HUDEP-2 (cell line): Measurements from ENCODE around the gene CDCA4.
"Not testable (repeated sequence)": the region's sequence is repeated elsewhere in the genome, so short reads cannot be mapped to it uniquely, and the experiment has no call there.

ENCODE experiments used
- DNase-seq, 76 experiments: peaks; one replicate each; lab custom pipeline; 2025; ENCODE audit not compliant: unreplicated experiment in 76 of 76; lab: John Stamatoyannopoulos, UW

Gene CDCA4

GRCh38 chr14:105020815-105021655 is at the start of gene CDCA4:
Gene CDCA4 (minus strand): TSS chr14:105021083. CDS start chr14:105011929, 9,154 bp downstream.
- DNase-seq: peak in 74 of 76 experiments; percentile 23 to 100 (median 95)

- no peak for DNase-seq
Observed at GRCh38 chr14:105069871-105070759, 49.2 kb upstream of the CDCA4 start.

- no peak for DNase-seq
Observed at GRCh38 chr14:105069522-105069870, 48.6 kb upstream of the CDCA4 start.

- DNase-seq: no peak
Observed at GRCh38 chr14:105068818-105069217, 47.9 kb upstream of the CDCA4 start.

- DNase-seq: no peak
Observed at GRCh38 chr14:105067969-105068301, 47.1 kb upstream of the CDCA4 start.

GRCh38 chr14:105067140-105067968 is 46.5 kb upstream of the CDCA4 start:
- DNase-seq: no peak

- no peak for DNase-seq
Observed at GRCh38 chr14:105066240-105067071, 45.6 kb upstream of the CDCA4 start.

GRCh38 chr14:105065280-105066228 is 44.7 kb upstream of the CDCA4 start, which contains the start of gene GPR132:
Gene GPR132 (minus strand): TSS chr14:105065430. CDS start chr14:105055420, 10,010 bp downstream.
- DNase-seq: no peak

GRCh38 chr14:105064721-105065143 is 43.8 kb upstream of the CDCA4 start:
- DNase-seq: peak in 14 of 76 experiments; percentile 17 to 65 (median 40)

GRCh38 chr14:105064001-105064400 is 43.1 kb upstream of the CDCA4 start:
- DNase-seq: no peak

- DNase-seq: not testable (repeated sequence)
Observed at GRCh38 chr14:105063506-105063905, 42.6 kb upstream of the CDCA4 start.

- DNase-seq: no peak
Observed at GRCh38 chr14:105063056-105063455, 42.2 kb upstream of the CDCA4 start.

GRCh38 chr14:105062048-105062433 is 41.2 kb upstream of the CDCA4 start:
- no peak for DNase-seq

- peak in 1 of 76 experiments; percentile 16 for DNase-seq
Observed at GRCh38 chr14:105061428-105062047, 40.7 kb upstream of the CDCA4 start.

- DNase-seq: no peak
Observed at GRCh38 chr14:105060751-105061427, 40.0 kb upstream of the CDCA4 start.

- DNase-seq: no peak
Observed at GRCh38 chr14:105059925-105060565, 39.2 kb upstream of the CDCA4 start.
